Esophagus muscularis mucosa (tissue), 4 donors: ENCODE data around the gene DNMT3B. TPM values are rescaled to one million over a fixed set of nuclear protein-coding genes. Genes with fewer than 3 reads are reported as not detected.
A peak's percentile ranks its signal among the peaks of the same experiment; 100 is the strongest.
"Not testable (repeated sequence)": the region's sequence is repeated elsewhere in the genome, so short reads cannot be mapped to it uniquely, and the experiment has no call there.

Experiments used
- DNase-seq: peaks from one replicate; pipeline ENCODE4 v3.0.0-alpha.2; 2017; ENCODE audit errors: extremely low spot score
- H3K27ac ChIP-seq, 4 donors: fragments of 200-600 bp; sonication (generic); replicated peaks in 1 of 4; 1 replicate in 3 of 4; 2 replicates in 1 of 4; pipeline ENCODE4 v1.5.1; 2016 to 2019; ENCODE audit warnings: mild to moderate bottlenecking in 1 of 4
- H3K27me3 ChIP-seq, 4 donors: fragments of 200-600 bp; sonication (generic); one replicate each; pipeline versions ENCODE4 v1.5.1 to v1.6.0; 2016 to 2019
- H3K36me3 ChIP-seq, 4 donors: fragments of 200-600 bp; sonication (generic); one replicate each; pipeline ENCODE4 v1.5.1; 2016 to 2019
- H3K4me1 ChIP-seq, 4 donors: fragments of 200-600 bp; sonication (generic); one replicate each; pipeline ENCODE4 v1.5.1; 2016 to 2019
- H3K4me3 ChIP-seq, 4 donors: fragments of 200-600 bp; sonication (generic); 1 replicate in 2 of 4; 2 replicates in 2 of 4; pipeline ENCODE4 v1.5.1; 2016 to 2019; ENCODE audit warnings: mild to moderate bottlenecking in 4 of 4, moderate library complexity in 1 of 4
- H3K9me3 ChIP-seq, 4 donors: fragments of 200-600 bp; sonication (generic); 1 replicate in 3 of 4; 2 replicates in 1 of 4; pipeline ENCODE4 v1.5.1; 2016 to 2019
- EP300 ChIP-seq: sonication (generic); formaldehyde crosslinking; IDR thresholded peaks from one replicate; pipeline ENCODE4 v1.6.1; 2017; ENCODE audit warnings: antibody characterized with exemption
- POLR2A ChIP-seq: fragments of 450-650 bp; IDR thresholded peaks from one replicate; pipeline ENCODE4 v1.6.1; 2017; ENCODE audit warnings: antibody characterized with exemption, moderate library complexity, mild to moderate bottlenecking, low read depth
- POLR2AphosphoS5 ChIP-seq, 2 donors: sonication (generic); formaldehyde crosslinking; IDR thresholded peaks; one replicate each; pipeline ENCODE4 v1.6.1; 2017; ENCODE audit warnings: antibody characterized with exemption in 2 of 2
- WGBS: methylation state at CpG from one replicate; pipeline ENCODE4 v1.1.5; 2018; 5-methylcytosine and 5-hydroxymethylcytosine counted together
- intact Hi-C: fragments of 100-400 bp; cut with DNase I; formaldehyde crosslinking; loops from one replicate; pipeline ENCODE4 v1.15.1; 2023
- total RNA-seq, 4 donors: library from RNA; depleted of rRNA; stranded (reverse); fragments of >200 nt; gene quantifications; one replicate each; pipeline versions ENCODE4 v1.1.0 to v1.2.1, GENCODE V29; 2016
- TF ChIP-seq, protein P1 (sequence below), 3 experiments: fragments of 200-600 bp in 2 of 3; fragments of 450-650 bp in 1 of 3; sonication (generic) in 2 of 3; IDR thresholded peaks; one replicate each; pipeline ENCODE4 v1.5.1; 2017 to 2019; ENCODE audit warnings: antibody characterized with exemption in 3 of 3, mild to moderate bottlenecking in 2 of 3, moderate library complexity in 1 of 3

The DNMT3B gene
- total RNA-seq, 4 donors from 2014 or later = 0.40 to 0.97 (median 0.66) TPM

DNA sequence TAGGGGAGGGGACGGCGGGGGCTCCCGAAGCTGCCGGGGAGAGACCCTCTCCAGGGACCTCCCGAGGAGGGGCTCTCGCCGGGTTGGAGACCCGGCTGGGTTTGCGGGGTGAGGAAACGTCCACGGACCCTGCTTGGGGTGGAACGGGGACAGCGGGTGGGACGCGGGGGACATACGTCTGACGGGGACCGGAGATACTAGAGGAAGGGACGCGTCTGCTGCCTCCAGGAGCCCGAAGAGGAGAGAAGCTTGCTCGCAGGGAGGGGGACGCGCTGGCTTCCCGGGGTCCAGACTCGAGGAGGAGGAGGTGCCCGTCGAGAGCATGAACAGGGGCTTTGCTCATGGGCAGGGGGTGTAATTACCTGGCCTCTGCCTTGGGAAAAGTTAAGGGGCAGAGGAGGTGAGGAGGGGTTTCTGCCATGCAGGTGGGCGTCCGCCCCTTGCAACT is 593 bp downstream of the DNMT3B start:
- intact Hi-C loops = no loop called here
- Histone ChIP-seq H3K36me3 (no peaks in the 10 kb centered on the region), H3K4me1 (peaks cover 14 to 24% (median 22%) of the 10 kb centered on the region in 4 donors), H3K4me3 (peak overlapping the region; percentile 66 to 86 (median 78)), H3K9me3 (no peaks in the 10 kb centered on the region), H3K27me3 (no peaks in the 10 kb centered on the region), H3K27ac (peak overlapping the region in 2 of 4 donors; percentile 37 to 45)
- no peak for DNase-seq
- 0% methylated on average over 18 of the region's 30 CpGs for WGBS
- no peak for TF ChIP-seq POLR2AphosphoS5 (IDR thresholded peaks at IDR 0.05)
- TF ChIP-seq POLR2A = no peak
- TF ChIP-seq, protein P1, sequence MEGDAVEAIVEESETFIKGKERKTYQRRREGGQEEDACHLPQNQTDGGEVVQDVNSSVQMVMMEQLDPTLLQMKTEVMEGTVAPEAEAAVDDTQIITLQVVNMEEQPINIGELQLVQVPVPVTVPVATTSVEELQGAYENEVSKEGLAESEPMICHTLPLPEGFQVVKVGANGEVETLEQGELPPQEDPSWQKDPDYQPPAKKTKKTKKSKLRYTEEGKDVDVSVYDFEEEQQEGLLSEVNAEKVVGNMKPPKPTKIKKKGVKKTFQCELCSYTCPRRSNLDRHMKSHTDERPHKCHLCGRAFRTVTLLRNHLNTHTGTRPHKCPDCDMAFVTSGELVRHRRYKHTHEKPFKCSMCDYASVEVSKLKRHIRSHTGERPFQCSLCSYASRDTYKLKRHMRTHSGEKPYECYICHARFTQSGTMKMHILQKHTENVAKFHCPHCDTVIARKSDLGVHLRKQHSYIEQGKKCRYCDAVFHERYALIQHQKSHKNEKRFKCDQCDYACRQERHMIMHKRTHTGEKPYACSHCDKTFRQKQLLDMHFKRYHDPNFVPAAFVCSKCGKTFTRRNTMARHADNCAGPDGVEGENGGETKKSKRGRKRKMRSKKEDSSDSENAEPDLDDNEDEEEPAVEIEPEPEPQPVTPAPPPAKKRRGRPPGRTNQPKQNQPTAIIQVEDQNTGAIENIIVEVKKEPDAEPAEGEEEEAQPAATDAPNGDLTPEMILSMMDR (IDR thresholded peaks at IDR 0.05) = no peak
- TF ChIP-seq EP300 = no peak

DNA sequence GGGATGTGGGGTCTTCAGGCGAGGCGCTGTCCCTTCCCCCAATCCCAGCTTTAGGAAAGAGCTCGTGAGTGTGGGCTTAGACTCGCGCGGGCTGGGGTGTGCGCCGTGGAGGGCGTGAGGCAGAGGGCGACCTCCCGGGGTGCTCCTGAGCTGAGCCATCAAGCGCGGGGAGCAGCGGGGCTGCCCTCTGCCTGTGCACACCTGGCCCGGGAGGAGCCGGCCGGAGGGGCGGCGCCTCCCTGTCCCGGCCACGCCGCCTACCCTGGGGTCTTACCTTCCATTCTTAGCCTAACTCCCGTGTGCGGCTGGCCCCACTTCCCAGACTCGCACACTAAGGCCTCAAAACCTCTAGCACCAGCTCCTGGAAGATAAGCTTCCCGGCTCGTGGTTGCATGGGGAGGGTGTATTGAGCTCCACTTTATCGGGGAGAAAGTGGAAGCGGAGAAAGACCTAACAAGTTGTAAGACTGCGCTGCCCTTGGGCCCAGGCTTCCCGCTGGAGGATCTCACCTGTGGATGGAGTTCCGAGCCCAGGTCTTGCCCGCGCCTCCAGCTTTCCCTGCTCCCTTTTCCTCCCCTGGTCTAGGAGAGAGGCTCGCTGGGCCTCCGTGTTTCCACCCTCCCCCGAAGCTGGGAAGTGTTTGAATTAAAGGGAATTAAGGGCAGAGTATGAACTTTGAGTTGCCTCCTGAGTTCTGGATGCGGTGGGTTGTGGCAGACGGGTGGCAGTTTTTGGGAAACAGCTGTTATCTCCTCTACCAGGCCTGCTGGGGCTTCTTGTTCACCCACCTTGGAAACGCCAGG is 1.2 kb downstream of the DNMT3B start:
- Histone ChIP-seq H3K27ac (no peak overlapping the region), H3K4me3 (peak overlapping the region; percentile 66 to 86 (median 78)), H3K36me3 (no peaks in the 10 kb centered on the region), H3K4me1 (peaks cover 14 to 24% (median 22%) of the 10 kb centered on the region in 4 donors), H3K9me3 (no peaks in the 10 kb centered on the region), H3K27me3 (no peaks in the 10 kb centered on the region)
- no peak for DNase-seq
- WGBS = 40% methylated on average over 19 of the region's 40 CpGs
- intact Hi-C loops = no loop called here
- TF ChIP-seq EP300 (no peak), POLR2AphosphoS5 (IDR thresholded peaks at IDR 0.05) (no peak), POLR2A (no peak)
- TF ChIP-seq, protein P1 (IDR thresholded peaks at IDR 0.05) = no peak

DNA sequence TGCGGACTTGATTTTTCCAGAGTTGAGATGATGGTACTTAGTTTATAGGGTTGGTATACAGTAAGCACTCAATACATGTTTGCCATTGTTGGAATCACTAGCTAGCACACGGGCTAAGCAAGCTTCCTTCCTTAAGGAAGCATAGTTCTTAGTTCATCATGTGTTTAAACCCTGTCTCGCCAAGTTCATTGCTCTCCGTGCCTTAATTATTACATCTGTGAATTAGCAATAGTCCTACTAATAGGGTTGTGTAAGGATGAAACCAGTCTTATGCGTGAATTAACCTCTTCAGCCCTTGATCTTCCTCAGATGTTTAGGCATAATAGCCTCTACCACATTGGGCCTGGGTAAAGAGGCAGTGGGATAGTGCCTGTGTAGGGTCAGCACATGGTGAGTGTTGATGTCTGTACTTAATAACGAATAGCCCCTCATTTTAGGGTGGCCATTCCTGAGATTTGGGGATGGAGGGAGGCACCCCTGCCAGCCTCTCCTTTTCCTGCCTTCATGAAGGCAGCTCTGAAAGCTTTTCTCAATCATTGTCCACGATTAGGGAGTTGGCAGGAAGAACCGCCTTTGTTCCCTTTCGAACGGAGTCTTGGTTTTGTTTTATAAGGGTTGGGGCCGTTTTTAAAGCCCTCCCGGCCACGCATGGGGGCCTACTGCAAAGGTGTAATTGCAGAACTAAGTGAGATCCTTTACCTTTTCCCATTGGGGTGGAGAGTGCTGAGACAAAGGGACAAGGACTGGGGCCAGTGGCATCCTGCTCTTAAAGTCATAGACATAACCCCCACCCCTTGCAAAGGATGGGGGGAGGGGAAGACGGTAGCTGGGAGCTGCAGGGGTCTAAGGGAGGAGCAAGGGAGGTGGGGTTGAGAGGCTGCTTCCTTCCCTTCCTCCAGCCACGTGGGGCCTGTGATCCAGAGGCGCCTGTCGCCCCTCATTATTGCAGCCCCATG is 2.1 kb downstream of the DNMT3B start:
- H3K4me3 ChIP-seq = no peak overlapping the region
- H3K9me3 ChIP-seq = no peaks in the 10 kb centered on the region
- 63% methylated on average over 17 of the region's 17 CpGs for WGBS
- H3K36me3 ChIP-seq = no peaks in the 10 kb centered on the region
- peaks cover 14 to 24% (median 22%) of the 10 kb centered on the region in 4 donors for H3K4me1 ChIP-seq
- no peak overlapping the region for H3K27ac ChIP-seq
- H3K27me3 ChIP-seq = no peaks in the 10 kb centered on the region
- intact Hi-C loops = no loop called here
- TF ChIP-seq, protein P1 (IDR thresholded peaks at IDR 0.05) = no peak
- TF ChIP-seq POLR2AphosphoS5 (IDR thresholded peaks at IDR 0.05) (no peak), POLR2A (no peak), EP300 (no peak)
- no peak for DNase-seq

DNA sequence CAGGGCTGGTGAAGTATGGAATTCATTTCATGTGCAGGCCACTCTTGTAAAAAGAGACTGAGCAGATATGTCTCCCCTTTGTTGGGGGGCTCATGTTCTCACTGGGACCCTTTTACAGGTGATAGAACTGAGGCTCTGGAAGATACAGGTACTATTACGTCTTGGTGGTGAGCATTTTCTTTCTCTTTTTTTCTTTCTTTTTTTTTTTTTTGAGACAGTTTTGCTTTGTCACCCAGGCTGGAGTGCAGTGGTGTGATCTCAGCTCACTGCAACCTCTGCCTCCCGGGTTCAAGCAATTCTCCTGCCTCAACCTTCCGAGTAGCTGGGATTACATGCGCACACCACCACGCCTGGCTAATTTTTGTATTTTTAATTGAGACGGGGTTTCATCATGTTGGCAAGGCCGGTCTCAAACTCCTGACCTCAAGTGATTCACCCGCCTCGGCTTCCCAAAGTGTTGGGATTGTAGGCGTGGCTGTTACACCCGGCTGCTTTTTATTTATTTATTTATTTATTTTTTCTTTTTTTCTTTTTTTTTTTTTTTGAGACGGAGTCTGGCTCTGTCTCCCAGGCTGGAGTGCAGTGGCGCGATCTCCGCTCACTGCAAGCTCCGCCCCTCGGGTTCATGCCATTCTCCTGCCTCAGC is 3.2 kb downstream of the DNMT3B start:
- H3K9me3 ChIP-seq, H3K36me3 ChIP-seq, H3K27ac ChIP-seq, H3K27me3 ChIP-seq, intact Hi-C loops, DNase-seq, H3K4me3 ChIP-seq: not testable (repeated sequence)
- peaks cover 14 to 24% (median 22%) of the 10 kb centered on the region in 4 donors for H3K4me1 ChIP-seq
- WGBS = 86% methylated on average over 15 of the region's 17 CpGs
